Activated T-helper 17 cell treated with anti-CD3 and anti-CD28 coated beads, Interleukin-2, amount 50 U/mL, for 72 hours (primary cell): ENCODE data around the gene EPX. TPM values are rescaled to one million over a fixed set of nuclear protein-coding genes. Genes with fewer than 3 reads are reported as not detected.

Experiments
- ATAC-seq: fragments of 150-1000 bp; cut with Tn5 transposase; replicated peaks from 2 replicates; pipeline ENCODE4 v1.10.0; 2021; ENCODE audit warnings: mild to moderate bottlenecking, moderate library complexity
- H3K27ac Mint-ChIP-seq: one replicate; pipeline ENCODE4 v1.8.0; 2022; ENCODE audit warnings: mixed read lengths
- H3K27me3 Mint-ChIP-seq: one replicate; pipeline ENCODE4 v1.8.0; 2022; ENCODE audit warnings: mixed read lengths
- H3K36me3 Mint-ChIP-seq: one replicate; pipeline ENCODE4 v1.8.0; 2022; ENCODE audit warnings: low read depth, mild to moderate bottlenecking, mixed read lengths
- H3K4me1 Mint-ChIP-seq: one replicate; pipeline ENCODE4 v1.8.0; 2022; ENCODE audit warnings: mixed read lengths
- H3K4me3 Mint-ChIP-seq: one replicate; pipeline ENCODE4 v1.8.0; 2022; ENCODE audit warnings: mild to moderate bottlenecking, mixed read lengths
- H3K9me3 Mint-ChIP-seq: one replicate; pipeline ENCODE4 v1.8.0; 2022; ENCODE audit warnings: mixed read lengths
- total RNA-seq, 2 donors: library from RNA; stranded (reverse); gene quantifications; one replicate each; pipeline ENCODE4 v1.2.3, GENCODE V29; 2022

The EPX gene
- total RNA-seq, 2 donors from 2014 or later = not detected

DNA sequence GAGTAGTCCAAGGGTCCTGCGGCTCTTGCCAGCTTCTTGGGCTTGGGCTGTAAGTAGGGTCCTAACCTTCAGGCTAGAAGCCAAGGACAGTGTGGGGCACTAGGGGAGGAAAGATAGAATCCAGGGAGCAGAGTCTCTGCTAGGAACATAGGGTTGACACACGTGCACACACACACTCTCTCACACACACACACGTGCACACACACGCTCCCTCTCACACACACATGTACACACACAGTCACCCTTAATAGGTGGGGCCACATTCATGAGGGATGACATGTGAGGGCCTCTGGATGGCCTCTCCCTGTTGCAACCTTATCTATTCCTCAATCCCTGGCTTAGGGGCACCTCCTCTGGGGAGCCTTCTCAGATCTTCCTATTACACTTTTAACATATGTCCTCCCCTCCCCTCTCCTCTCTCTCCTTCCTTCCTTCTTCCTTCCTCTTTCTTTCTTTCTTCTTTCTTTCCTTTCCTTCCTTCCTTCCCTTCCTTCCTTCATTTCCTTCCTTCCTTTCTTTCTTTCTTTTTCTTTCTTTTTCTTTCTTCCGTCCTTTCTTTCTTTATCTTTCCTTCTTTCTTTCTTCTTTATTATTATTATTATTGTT is 3.1 kb downstream of the EPX start:
- no peaks in the 10 kb centered on the region for H3K4me1 Mint-ChIP-seq
- no peak overlapping the region for H3K27ac Mint-ChIP-seq
- no peaks in the 10 kb centered on the region for H3K9me3 Mint-ChIP-seq
- no peak overlapping the region for H3K4me3 Mint-ChIP-seq
- H3K27me3 Mint-ChIP-seq = peaks cover 15% of the 10 kb centered on the region
- ATAC-seq = no peak
- H3K36me3 Mint-ChIP-seq = no peaks in the 10 kb centered on the region

DNA sequence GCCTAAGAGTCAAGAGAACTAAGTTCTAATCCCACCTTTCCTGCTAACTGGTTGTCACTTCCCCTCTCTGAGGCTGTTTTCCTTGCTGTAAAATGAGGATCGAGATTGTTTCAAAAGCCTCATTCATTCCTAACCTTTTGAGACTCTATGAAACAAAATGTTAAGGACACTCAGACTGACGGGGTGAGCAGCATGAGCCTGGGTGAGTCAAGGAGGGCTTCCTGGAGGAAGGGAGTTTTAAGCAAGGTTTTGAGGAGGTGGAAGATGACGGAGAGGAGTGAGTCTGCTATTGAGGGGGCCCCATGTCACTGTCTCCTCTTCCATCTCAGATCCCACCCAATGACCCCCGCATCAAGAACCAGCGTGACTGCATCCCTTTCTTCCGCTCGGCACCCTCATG is 4.1 kb downstream of the EPX start:
- Mint-ChIP-seq H3K27ac (no peak overlapping the region), H3K4me1 (no peaks in the 10 kb centered on the region), H3K4me3 (no peak overlapping the region), H3K9me3 (no peaks in the 10 kb centered on the region), H3K27me3 (peaks cover 15% of the 10 kb centered on the region), H3K36me3 (no peaks in the 10 kb centered on the region)
- no peak for ATAC-seq

- Mint-ChIP-seq H3K36me3 (peaks cover 2% of the 10 kb centered on the region), H3K4me3 (no peak overlapping the region), H3K4me1 (no peaks in the 10 kb centered on the region), H3K27ac (no peak overlapping the region), H3K9me3 (no peaks in the 10 kb centered on the region), H3K27me3 (peaks cover 15% of the 10 kb centered on the region)
- peak; percentile 81 for ATAC-seq
Observed at GRCh38 chr17:58200024-58200633, 7.6 kb downstream of the EPX start.

DNA sequence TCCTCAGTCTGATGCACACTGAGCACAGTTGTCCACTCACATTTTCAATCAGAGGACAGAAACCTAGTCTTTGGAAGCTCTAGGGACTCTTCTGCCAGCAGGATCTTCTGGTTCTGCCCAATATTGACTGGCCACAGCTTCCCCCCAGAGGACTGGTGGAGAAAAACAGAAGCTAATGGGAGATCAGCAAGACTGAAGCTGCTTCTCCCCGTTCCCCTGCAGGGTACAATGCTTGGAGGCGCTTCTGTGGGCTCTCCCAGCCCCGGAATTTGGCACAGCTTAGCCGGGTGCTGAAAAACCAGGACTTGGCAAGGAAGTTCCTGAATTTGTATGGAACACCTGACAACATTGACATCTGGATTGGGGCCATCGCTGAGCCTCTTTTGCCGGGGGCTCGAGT is 10.3 kb downstream of the EPX start:
- no peak overlapping the region for H3K4me3 Mint-ChIP-seq
- H3K27me3 Mint-ChIP-seq = peaks cover 5% of the 10 kb centered on the region
- H3K9me3 Mint-ChIP-seq = no peaks in the 10 kb centered on the region
- no peak overlapping the region for H3K27ac Mint-ChIP-seq
- no peak for ATAC-seq
- peaks cover 7% of the 10 kb centered on the region for H3K36me3 Mint-ChIP-seq
- no peaks in the 10 kb centered on the region for H3K4me1 Mint-ChIP-seq

GRCh38 chr17:58204796-58205195 is 12.3 kb downstream of the EPX start:
- Mint-ChIP-seq H3K36me3 (peaks cover 21% of the 10 kb centered on the region), H3K27ac (no peak overlapping the region), H3K4me3 (no peak overlapping the region), H3K4me1 (no peaks in the 10 kb centered on the region), H3K27me3 (no peaks in the 10 kb centered on the region), H3K9me3 (no peaks in the 10 kb centered on the region)
- ATAC-seq = no peak

GRCh38 chr17:58205936-58206335 is 13.4 kb downstream of the EPX start:
- Mint-ChIP-seq H3K4me1 (no peaks in the 10 kb centered on the region), H3K36me3 (peaks cover 33% of the 10 kb centered on the region), H3K4me3 (no peak overlapping the region), H3K27ac (no peak overlapping the region), H3K27me3 (no peaks in the 10 kb centered on the region), H3K9me3 (no peaks in the 10 kb centered on the region)
- no peak for ATAC-seq

DNA sequence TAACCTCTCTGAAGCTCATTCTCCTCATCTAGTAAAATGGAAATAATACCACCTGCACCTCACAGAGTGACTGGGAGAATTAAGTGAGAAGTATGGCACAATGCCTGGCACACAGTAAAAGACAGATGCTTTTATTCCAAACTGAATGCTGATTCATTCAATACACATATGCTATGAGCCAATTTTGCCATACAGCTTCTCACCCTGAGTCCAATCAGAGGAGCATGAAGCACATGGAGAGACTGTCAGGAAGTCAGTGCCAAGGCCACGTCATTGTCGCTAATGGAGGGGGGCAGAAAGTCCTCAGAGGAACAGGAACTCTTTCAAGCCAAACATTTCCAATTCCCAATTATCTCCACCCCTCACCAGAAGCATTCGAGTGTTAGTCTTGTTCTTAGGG is 14.9 kb downstream of the EPX start:
- peaks cover 48% of the 10 kb centered on the region for H3K36me3 Mint-ChIP-seq
- H3K4me1 Mint-ChIP-seq = no peaks in the 10 kb centered on the region
- H3K4me3 Mint-ChIP-seq = no peak overlapping the region
- no peaks in the 10 kb centered on the region for H3K9me3 Mint-ChIP-seq
- no peak overlapping the region for H3K27ac Mint-ChIP-seq
- H3K27me3 Mint-ChIP-seq = no peaks in the 10 kb centered on the region
- no peak for ATAC-seq

- no peaks in the 10 kb centered on the region for H3K4me1 Mint-ChIP-seq
- H3K27me3 Mint-ChIP-seq = no peaks in the 10 kb centered on the region
- peaks cover 55% of the 10 kb centered on the region for H3K36me3 Mint-ChIP-seq
- no peaks in the 10 kb centered on the region for H3K9me3 Mint-ChIP-seq
- ATAC-seq = no peak
- H3K27ac Mint-ChIP-seq = no peak overlapping the region
- no peak overlapping the region for H3K4me3 Mint-ChIP-seq
Observed at GRCh38 chr17:58208344-58208743, 15.8 kb downstream of the EPX start.

DNA sequence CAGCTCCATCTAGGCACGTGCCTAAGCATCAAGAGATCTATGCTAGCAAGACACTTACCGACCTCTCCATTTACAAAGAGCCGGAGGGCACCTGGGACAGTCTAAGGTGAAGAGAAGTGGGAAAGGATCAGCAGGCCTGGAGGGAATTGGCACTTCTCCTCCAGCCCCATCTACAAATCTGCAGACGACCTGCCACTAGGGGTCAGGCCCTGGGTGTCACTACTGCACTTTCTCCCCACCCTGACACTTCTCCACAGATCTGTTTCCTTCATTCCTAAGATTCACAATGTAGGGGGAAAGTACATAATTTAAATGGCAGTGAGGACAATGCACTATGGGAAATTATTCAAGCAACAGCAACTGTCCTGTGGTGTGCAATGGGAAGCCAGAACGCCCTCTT is 18.4 kb downstream of the EPX start:
- ATAC-seq = no peak
- no peak overlapping the region for H3K4me3 Mint-ChIP-seq
- H3K4me1 Mint-ChIP-seq = no peaks in the 10 kb centered on the region
- H3K27ac Mint-ChIP-seq = no peak overlapping the region
- peaks cover 65% of the 10 kb centered on the region for H3K36me3 Mint-ChIP-seq
- H3K9me3 Mint-ChIP-seq = no peaks in the 10 kb centered on the region
- H3K27me3 Mint-ChIP-seq = no peaks in the 10 kb centered on the region

DNA sequence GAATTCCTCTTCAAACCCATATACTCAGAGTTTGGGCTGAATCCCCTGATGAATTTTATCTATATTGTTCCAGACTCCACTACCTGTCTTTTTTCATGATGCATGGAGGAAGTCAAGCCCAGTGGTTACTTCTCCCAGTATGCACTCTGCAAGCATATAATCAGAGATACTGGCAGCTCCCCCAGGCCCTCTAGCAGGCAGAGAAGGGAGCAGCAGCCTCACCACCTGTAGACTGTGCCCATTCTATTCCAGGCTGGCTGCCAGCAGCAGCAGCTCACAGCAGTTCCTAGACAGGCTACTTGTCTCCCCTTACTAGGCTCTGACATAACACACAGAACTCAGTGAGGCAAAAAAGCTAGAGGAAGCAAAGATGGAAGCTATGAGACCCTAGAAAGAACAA is 23.2 kb downstream of the EPX start:
- H3K27me3 Mint-ChIP-seq = no peaks in the 10 kb centered on the region
- H3K4me1 Mint-ChIP-seq = peaks cover 5% of the 10 kb centered on the region
- no peak overlapping the region for H3K4me3 Mint-ChIP-seq
- peaks cover 45% of the 10 kb centered on the region for H3K36me3 Mint-ChIP-seq
- H3K9me3 Mint-ChIP-seq = no peaks in the 10 kb centered on the region
- no peak for ATAC-seq
- H3K27ac Mint-ChIP-seq = no peak overlapping the region

- H3K27ac Mint-ChIP-seq = peak overlapping the region; percentile 59
- no peaks in the 10 kb centered on the region for H3K9me3 Mint-ChIP-seq
- H3K4me3 Mint-ChIP-seq = peak overlapping the region; percentile 90
- no peak for ATAC-seq
- no peaks in the 10 kb centered on the region for H3K27me3 Mint-ChIP-seq
- H3K4me1 Mint-ChIP-seq = peaks cover 5% of the 10 kb centered on the region
- peaks cover 25% of the 10 kb centered on the region for H3K36me3 Mint-ChIP-seq
Observed at GRCh38 chr17:58217766-58218165, 25.2 kb downstream of the EPX start.

GRCh38 chr17:58219007-58219788 is 26.7 kb downstream of the EPX start, which contains the start of gene MKS1:
Gene MKS1, minus strand, starts transcription at chr17:58219255. Its CDS starts 25 bp downstream, at chr17:58219230.
- peak; percentile 99 for ATAC-seq
- Mint-ChIP-seq H3K27ac (peak within 1 kb of the TSS; percentile 94), H3K4me1 (peaks cover 5% of the 10 kb centered on the region), H3K27me3 (no peaks in the 10 kb centered on the region), H3K9me3 (no peaks in the 10 kb centered on the region), H3K36me3 (peaks cover 13% of the 10 kb centered on the region), H3K4me3 (peak within 1 kb of the TSS; percentile 90)

- H3K36me3 Mint-ChIP-seq = peaks cover 12% of the 10 kb centered on the region
- peak overlapping the region; percentile 94 for H3K27ac Mint-ChIP-seq
- H3K4me1 Mint-ChIP-seq = peaks cover 9% of the 10 kb centered on the region
- H3K9me3 Mint-ChIP-seq = no peaks in the 10 kb centered on the region
- ATAC-seq = no peak
- H3K4me3 Mint-ChIP-seq = peak overlapping the region; percentile 90
- peaks cover 3% of the 10 kb centered on the region for H3K27me3 Mint-ChIP-seq
Observed at GRCh38 chr17:58219789-58220183, 27.3 kb downstream of the EPX start.

DNA sequence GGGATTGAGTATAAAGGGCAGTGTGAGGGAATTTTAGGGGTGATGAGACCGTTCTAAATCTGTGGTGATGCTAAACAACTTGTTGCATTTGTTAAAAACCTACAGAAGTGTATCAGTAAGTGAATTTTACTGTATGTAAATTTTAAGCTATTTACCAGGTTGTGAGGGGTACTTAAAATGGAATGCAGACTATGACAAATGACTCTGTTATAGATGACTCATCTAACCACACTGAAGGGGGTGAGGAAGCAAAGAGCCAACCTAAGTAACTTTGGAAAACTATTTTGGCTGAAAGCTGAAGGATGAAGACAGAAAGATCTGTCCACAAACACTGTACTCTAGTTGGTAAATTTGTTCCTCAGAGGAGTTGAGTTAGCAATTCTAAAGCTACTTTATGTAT is 31.8 kb downstream of the EPX start:
- peaks cover 20% of the 10 kb centered on the region for H3K27me3 Mint-ChIP-seq
- no peaks in the 10 kb centered on the region for H3K36me3 Mint-ChIP-seq
- peaks cover 7% of the 10 kb centered on the region for H3K4me1 Mint-ChIP-seq
- H3K27ac Mint-ChIP-seq = no peak overlapping the region
- peak; percentile 62 for ATAC-seq
- H3K4me3 Mint-ChIP-seq = no peak overlapping the region
- no peaks in the 10 kb centered on the region for H3K9me3 Mint-ChIP-seq

DNA sequence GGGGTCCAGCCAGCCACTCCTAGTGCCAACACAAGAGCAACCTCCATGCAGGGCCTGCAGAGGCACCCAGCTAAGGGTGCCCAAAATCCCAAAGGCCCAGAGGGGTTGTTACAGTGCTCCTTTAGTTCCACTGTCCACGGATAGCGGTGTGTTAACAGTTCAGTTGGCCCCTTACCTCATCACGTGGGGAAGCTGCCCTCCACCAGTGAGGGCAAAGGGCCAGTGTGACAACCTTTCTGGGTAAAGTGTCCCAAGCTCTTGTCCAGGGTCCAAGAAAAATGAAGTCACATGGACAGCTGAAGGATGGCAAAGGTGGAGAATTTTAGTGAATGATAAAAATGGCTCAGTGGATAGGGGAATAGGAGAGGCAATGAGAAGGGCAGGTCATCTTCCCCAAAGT is 35.2 kb downstream of the EPX start:
- no peaks in the 10 kb centered on the region for H3K36me3 Mint-ChIP-seq
- peaks cover 24% of the 10 kb centered on the region for H3K27me3 Mint-ChIP-seq
- peaks cover 6% of the 10 kb centered on the region for H3K4me1 Mint-ChIP-seq
- H3K4me3 Mint-ChIP-seq = no peak overlapping the region
- no peak for ATAC-seq
- no peaks in the 10 kb centered on the region for H3K9me3 Mint-ChIP-seq
- H3K27ac Mint-ChIP-seq = no peak overlapping the region
